ENCODE measurements around the gene CACNA1I.

DNA sequence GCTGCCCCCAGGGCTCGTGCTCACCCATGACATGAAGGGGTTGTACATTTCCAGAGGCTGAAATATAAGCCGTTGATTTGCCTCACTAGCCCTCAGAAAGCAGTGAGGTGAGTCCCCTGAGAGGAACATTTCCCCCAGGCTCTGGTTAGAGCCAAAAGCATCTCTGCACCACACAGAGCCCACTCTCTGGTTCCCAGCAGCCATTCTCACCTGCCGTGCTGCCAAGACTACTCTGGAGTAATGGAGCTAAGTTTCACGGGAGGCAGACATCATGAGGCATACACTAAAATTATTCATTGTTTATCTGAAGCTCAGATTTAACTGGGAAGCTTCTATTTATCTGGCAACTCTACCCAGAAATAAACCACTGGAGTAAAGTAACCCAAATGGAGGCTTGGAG lies 40.8 kb downstream of the CACNA1I start:
- no peak for TF ChIP-seq POLR2A (IDR thresholded peaks at IDR 0.05)
- TF ChIP-seq, protein P1, sequence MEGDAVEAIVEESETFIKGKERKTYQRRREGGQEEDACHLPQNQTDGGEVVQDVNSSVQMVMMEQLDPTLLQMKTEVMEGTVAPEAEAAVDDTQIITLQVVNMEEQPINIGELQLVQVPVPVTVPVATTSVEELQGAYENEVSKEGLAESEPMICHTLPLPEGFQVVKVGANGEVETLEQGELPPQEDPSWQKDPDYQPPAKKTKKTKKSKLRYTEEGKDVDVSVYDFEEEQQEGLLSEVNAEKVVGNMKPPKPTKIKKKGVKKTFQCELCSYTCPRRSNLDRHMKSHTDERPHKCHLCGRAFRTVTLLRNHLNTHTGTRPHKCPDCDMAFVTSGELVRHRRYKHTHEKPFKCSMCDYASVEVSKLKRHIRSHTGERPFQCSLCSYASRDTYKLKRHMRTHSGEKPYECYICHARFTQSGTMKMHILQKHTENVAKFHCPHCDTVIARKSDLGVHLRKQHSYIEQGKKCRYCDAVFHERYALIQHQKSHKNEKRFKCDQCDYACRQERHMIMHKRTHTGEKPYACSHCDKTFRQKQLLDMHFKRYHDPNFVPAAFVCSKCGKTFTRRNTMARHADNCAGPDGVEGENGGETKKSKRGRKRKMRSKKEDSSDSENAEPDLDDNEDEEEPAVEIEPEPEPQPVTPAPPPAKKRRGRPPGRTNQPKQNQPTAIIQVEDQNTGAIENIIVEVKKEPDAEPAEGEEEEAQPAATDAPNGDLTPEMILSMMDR (IDR thresholded peaks at IDR 0.05) = no peak
